BLaER1 (cell line): ENCODE measurements around the gene PHTF2.

Experiments used
- H3K27ac ChIP-seq: shearing (Covaris generic); formaldehyde crosslinking; 2 replicates; pipeline ENCODE4 v1.8.1; 2022
- H3K27me3 ChIP-seq: shearing (Covaris generic); formaldehyde crosslinking; 2 replicates; pipeline ENCODE4 v1.8.1; 2022
- H3K36me3 ChIP-seq: shearing (Covaris generic); formaldehyde crosslinking; 2 replicates; pipeline ENCODE4 v1.8.1; 2022
- H3K4me1 ChIP-seq: shearing (Covaris generic); formaldehyde crosslinking; 2 replicates; pipeline ENCODE4 v1.8.1; 2022
- H3K4me2 ChIP-seq: shearing (Covaris generic); formaldehyde crosslinking; 2 replicates; pipeline ENCODE4 v1.8.1; 2022
- H3K4me3 ChIP-seq: shearing (Covaris generic); formaldehyde crosslinking; 2 replicates; pipeline ENCODE4 v1.8.1; 2022
- H3K9ac ChIP-seq: shearing (Covaris generic); formaldehyde crosslinking; 2 replicates; pipeline ENCODE4 v1.8.1; 2022
- H3K9me3 ChIP-seq: shearing (Covaris generic); formaldehyde crosslinking; 2 replicates; pipeline ENCODE4 v1.8.1; 2022
- H4K20me1 ChIP-seq: shearing (Covaris generic); formaldehyde crosslinking; 2 replicates; pipeline ENCODE4 v1.8.1; 2022
- Cebpa-rat ChIP-seq: shearing (Covaris generic); IDR thresholded peaks from 2 replicates; pipeline ENCODE4 v1.8.1; 2022

Gene PHTF2

GRCh38 chr7:77837966-77838365 is 39.4 kb downstream of the PHTF2 start:
- H3K4me2 ChIP-seq = no peak overlapping the region
- no peaks in the 10 kb centered on the region; the same call in 1 of the 2 replicates for H3K9me3 ChIP-seq
- H4K20me1 ChIP-seq = no peaks in the 10 kb centered on the region
- H3K27ac ChIP-seq = no peak overlapping the region
- no peaks in the 10 kb centered on the region for H3K27me3 ChIP-seq
- H3K36me3 ChIP-seq = peaks cover 9% of the 10 kb centered on the region
- no peak for TF ChIP-seq Cebpa-rat
- no peak overlapping the region for H3K9ac ChIP-seq
- no peak overlapping the region for H3K4me3 ChIP-seq
- no peaks in the 10 kb centered on the region for H3K4me1 ChIP-seq

- no peak overlapping the region for H3K4me2 ChIP-seq
Observed at GRCh38 chr7:77838929-77839491, 40.4 kb downstream of the PHTF2 start.

GRCh38 chr7:77839919-77840318 is 41.3 kb downstream of the PHTF2 start:
- peaks cover 13% of the 10 kb centered on the region for H3K36me3 ChIP-seq
- no peak overlapping the region for H3K4me2 ChIP-seq
- H4K20me1 ChIP-seq = no peaks in the 10 kb centered on the region
- H3K4me3 ChIP-seq = no peak overlapping the region
- no peaks in the 10 kb centered on the region for H3K4me1 ChIP-seq
- no peak overlapping the region for H3K9ac ChIP-seq
- H3K27me3 ChIP-seq = no peaks in the 10 kb centered on the region
- no peak overlapping the region for H3K27ac ChIP-seq
- TF ChIP-seq Cebpa-rat = no peak
- H3K9me3 ChIP-seq = no peaks in the 10 kb centered on the region; the same call in 1 of the 2 replicates

More at GRCh38 chr7:77838929-77839491, 40.4 kb downstream of the PHTF2 start:
- Histone ChIP-seq H3K27ac (no peak overlapping the region), H3K4me1 (no peaks in the 10 kb centered on the region), H3K36me3 (peaks cover 11% of the 10 kb centered on the region), H3K9ac (no peak overlapping the region), H4K20me1 (no peaks in the 10 kb centered on the region), H3K9me3 (no peaks in the 10 kb centered on the region; the same call in 1 of the 2 replicates), H3K4me3 (no peak overlapping the region), H3K27me3 (no peaks in the 10 kb centered on the region)
- no peak for TF ChIP-seq Cebpa-rat

GRCh38 chr7:77843194-77843593 is 44.6 kb downstream of the PHTF2 start:
- no peak overlapping the region for H3K27ac ChIP-seq
- H3K4me1 ChIP-seq = no peaks in the 10 kb centered on the region
- no peaks in the 10 kb centered on the region for H4K20me1 ChIP-seq
- no peak overlapping the region for H3K4me2 ChIP-seq
- no peak overlapping the region for H3K4me3 ChIP-seq
- no peak overlapping the region for H3K9ac ChIP-seq
- TF ChIP-seq Cebpa-rat = no peak
- peaks cover 9% of the 10 kb centered on the region for H3K36me3 ChIP-seq
- H3K9me3 ChIP-seq = no peaks in the 10 kb centered on the region
- no peaks in the 10 kb centered on the region for H3K27me3 ChIP-seq

- H3K27me3 ChIP-seq = no peaks in the 10 kb centered on the region
- H3K36me3 ChIP-seq = peaks cover 16% of the 10 kb centered on the region
- H3K4me3 ChIP-seq = no peak overlapping the region
- no peak overlapping the region for H3K27ac ChIP-seq
- H3K4me2 ChIP-seq = no peak overlapping the region
- H4K20me1 ChIP-seq = no peaks in the 10 kb centered on the region
- no peak for TF ChIP-seq Cebpa-rat
- H3K9ac ChIP-seq = no peak overlapping the region
- H3K9me3 ChIP-seq = peaks cover 4% of the 10 kb centered on the region; the same call in 1 of the 2 replicates
- no peaks in the 10 kb centered on the region for H3K4me1 ChIP-seq
Observed at GRCh38 chr7:77846317-77847092, 47.9 kb downstream of the PHTF2 start.

- peaks cover 20% of the 10 kb centered on the region for H3K36me3 ChIP-seq
- H3K27ac ChIP-seq = no peak overlapping the region
- no peak overlapping the region for H3K9ac ChIP-seq
- no peaks in the 10 kb centered on the region; the same call in 1 of the 2 replicates for H3K27me3 ChIP-seq
- no peak for TF ChIP-seq Cebpa-rat
- no peaks in the 10 kb centered on the region for H3K4me1 ChIP-seq
- no peak overlapping the region for H3K4me3 ChIP-seq
- no peaks in the 10 kb centered on the region for H4K20me1 ChIP-seq
- H3K9me3 ChIP-seq = peaks cover 6% of the 10 kb centered on the region
- no peak overlapping the region for H3K4me2 ChIP-seq
Observed at GRCh38 chr7:77855371-77856083, 57.0 kb downstream of the PHTF2 start.

GRCh38 chr7:77858278-77858677 is 59.7 kb downstream of the PHTF2 start:
- Histone ChIP-seq H3K36me3 (peaks cover 20% of the 10 kb centered on the region), H3K9ac (no peak overlapping the region), H3K27me3 (no peaks in the 10 kb centered on the region; the same call in 1 of the 2 replicates), H3K4me1 (no peaks in the 10 kb centered on the region), H3K27ac (no peak overlapping the region), H4K20me1 (no peaks in the 10 kb centered on the region), H3K9me3 (peaks cover 5% of the 10 kb centered on the region), H3K4me3 (no peak overlapping the region), H3K4me2 (no peak overlapping the region)
- TF ChIP-seq Cebpa-rat = no peak

GRCh38 chr7:77859343-77859742 is 60.8 kb downstream of the PHTF2 start:
- Histone ChIP-seq H3K4me3 (no peak overlapping the region), H3K9ac (no peak overlapping the region), H3K27me3 (no peaks in the 10 kb centered on the region; the same call in 1 of the 2 replicates), H4K20me1 (no peaks in the 10 kb centered on the region), H3K4me2 (no peak overlapping the region), H3K36me3 (peaks cover 14% of the 10 kb centered on the region), H3K27ac (no peak overlapping the region), H3K9me3 (no peaks in the 10 kb centered on the region), H3K4me1 (no peaks in the 10 kb centered on the region)
- no peak for TF ChIP-seq Cebpa-rat

- Histone ChIP-seq H3K4me1 (no peaks in the 10 kb centered on the region), H3K9me3 (no peaks in the 10 kb centered on the region), H3K4me3 (no peak overlapping the region), H3K36me3 (no peaks in the 10 kb centered on the region), H4K20me1 (no peaks in the 10 kb centered on the region), H3K27ac (no peak overlapping the region), H3K4me2 (no peak overlapping the region), H3K27me3 (no peaks in the 10 kb centered on the region), H3K9ac (no peak overlapping the region)
- TF ChIP-seq Cebpa-rat = no peak
Observed at GRCh38 chr7:77862691-77863090, 64.1 kb downstream of the PHTF2 start.

GRCh38 chr7:77863860-77864259 is 65.3 kb downstream of the PHTF2 start:
- no peaks in the 10 kb centered on the region for H3K4me1 ChIP-seq
- H3K9ac ChIP-seq = no peak overlapping the region
- no peaks in the 10 kb centered on the region for H3K27me3 ChIP-seq
- no peak overlapping the region for H3K4me3 ChIP-seq
- no peaks in the 10 kb centered on the region for H4K20me1 ChIP-seq
- no peak for TF ChIP-seq Cebpa-rat
- H3K4me2 ChIP-seq = no peak overlapping the region
- no peak overlapping the region for H3K27ac ChIP-seq
- no peaks in the 10 kb centered on the region for H3K9me3 ChIP-seq
- no peaks in the 10 kb centered on the region for H3K36me3 ChIP-seq
